K562 (cell line): Measurements from ENCODE around the gene MRO. TPM values are rescaled to one million over a fixed set of nuclear protein-coding genes. Genes with fewer than 3 reads are reported as not detected.

Experiments used
- ATAC-seq: fragments of 200-7000 bp; cut with Tn5 transposase; 3 replicates; pipeline ENCODE4 v1.9.1; 2020; ENCODE audit warnings: moderate library complexity
- BruUV-seq: library from RNA; stranded (reverse); fragments of 400-500 nt; replicated peaks from 2 replicates; lab custom pipeline; 2021; lab: Mats Ljungman, UMichigan
- CTCF ChIA-PET: fragments of 300-600 bp; formaldehyde crosslinking; extraction: SDS; loops from one replicate; lab custom pipeline; 2021; ENCODE audit warnings: low intra/inter-chr PET ratio; lab: Yijun Ruan, JAX
- POLR2A ChIA-PET: fragments of 300-600, 350-650 bp; sonication (Branson Sonifier 250); formaldehyde crosslinking; extraction: SDS; loops from one replicate; lab custom pipeline; 2021; ENCODE audit warnings: antibody characterized with exemption, inconsistent platforms; lab: Yijun Ruan, JAX
- DNase-seq, 4 experiments: peaks; one replicate each; pipeline versions ENCODE4 v3.0.0 to v3.0.0-alpha.2; 2011 to 2018; ENCODE audit warnings: low spot score in 3 of 4, mixed read lengths in 3 of 4; ENCODE audit errors: extremely low read depth in 1 of 4
- FAIRE-seq: peaks from 2 replicates; lab custom pipeline; 2011; peaks lifted over from hg19 to GRCh38; lab: Jason Lieb, UNC
- H2AFZ ChIP-seq: 2 replicates; pipeline ENCODE4 v1.6.0; 2011; ENCODE audit warnings: low read depth, low read length, control low read depth, inconsistent platforms
- H3K27ac ChIP-seq: fragments of 200-600 bp; 3 replicates; pipeline ENCODE4 v1.8.0; 2011; ENCODE audit warnings: low read depth, mild to moderate bottlenecking, control low read depth, inconsistent platforms, low read length, moderate library complexity, mixed read lengths; ENCODE audit errors: extremely low read depth
- H3K27me3 ChIP-seq, 2 experiments: fragments of 300-600 bp in 1 of 2; 2 replicates in 1 of 2; 3 replicates in 1 of 2; pipeline versions ENCODE4 v1.6.0 to v1.8.0; 2011; ENCODE audit warnings: inconsistent platforms in 2 of 2, low read length in 2 of 2, mild to moderate bottlenecking in 1 of 2, mixed read lengths in 1 of 2, moderate library complexity in 1 of 2; ENCODE audit not compliant: control insufficient read depth in 2 of 2, insufficient read depth in 2 of 2
- H3K36me3 ChIP-seq: fragments of 300-600 bp; 3 replicates; pipeline ENCODE4 v1.8.0; 2011; ENCODE audit warnings: mild to moderate bottlenecking, low read length, inconsistent platforms; ENCODE audit not compliant: control insufficient read depth, insufficient read depth
- H3K4me1 ChIP-seq, 2 experiments: fragments of 200-600 bp in 1 of 2; replicated peaks in 1 of 2; 2 replicates in 1 of 2; 3 replicates in 1 of 2; pipeline versions ENCODE4 v1.5.1 to v1.8.0; 2011; ENCODE audit warnings: inconsistent platforms in 2 of 2, low read length in 2 of 2, mild to moderate bottlenecking in 1 of 2, mixed read lengths in 1 of 2, moderate library complexity in 1 of 2; ENCODE audit not compliant: control insufficient read depth in 2 of 2, insufficient read depth in 2 of 2
- H3K4me2 ChIP-seq: 2 replicates; pipeline ENCODE4 v1.6.1; 2011; ENCODE audit warnings: low read length, control low read depth, inconsistent platforms, mixed read lengths; ENCODE audit not compliant: insufficient read depth
- H3K4me3 ChIP-seq: fragments of 200-600 bp; sonication (generic), shearing (Covaris generic); 2 replicates; pipeline ENCODE4 v1.5.1; 2016; ENCODE audit warnings: control low read depth, inconsistent platforms
- H3K79me2 ChIP-seq: fragments of 200-600 bp; 3 replicates; pipeline ENCODE4 v1.8.0; 2011; ENCODE audit warnings: low read length, inconsistent platforms; ENCODE audit not compliant: control insufficient read depth, insufficient read depth
- H3K9ac ChIP-seq, 2 experiments: 2 replicates each; pipeline versions ENCODE4 v1.6.0 to v1.6.1; 2011; ENCODE audit warnings: low read depth in 2 of 2, low read length in 2 of 2, control low read depth in 1 of 2, inconsistent platforms in 1 of 2, mild to moderate bottlenecking in 1 of 2, mixed read lengths in 1 of 2; ENCODE audit not compliant: insufficient read depth in 1 of 2
- H3K9me1 ChIP-seq: one replicate; pipeline ENCODE4 v1.6.0; 2011; ENCODE audit warnings: inconsistent platforms, mild to moderate bottlenecking, low read length, moderate library complexity; ENCODE audit not compliant: control insufficient read depth, insufficient read depth
- H3K9me3 ChIP-seq: replicated peaks from 2 replicates; pipeline ENCODE4 v1.5.1; 2011; ENCODE audit warnings: low read depth, low read length, inconsistent platforms; ENCODE audit not compliant: control insufficient read depth, insufficient read depth
- H4K20me1 ChIP-seq: replicated peaks from 2 replicates; pipeline ENCODE4 v1.6.1; 2011; ENCODE audit warnings: low read length, inconsistent platforms, mixed read lengths; ENCODE audit not compliant: control insufficient read depth, insufficient read depth
- ARHGAP35 ChIP-seq: fragments of 450-650 bp; IDR thresholded peaks from 2 replicates; pipeline ENCODE4 v1.6.1; 2018; ENCODE audit not compliant: partially characterized antibody
- ARID2 ChIP-seq: fragments of 450-650 bp; IDR thresholded peaks from 2 replicates; pipeline ENCODE4 v1.6.1; 2017; ENCODE audit warnings: antibody characterized with exemption, mild to moderate bottlenecking
- ARID3A ChIP-seq: IDR thresholded peaks from 2 replicates; pipeline ENCODE4 v1.6.1; 2012; ENCODE audit warnings: low read depth, low read length, improper control_type of control experiment, borderline replicate concordance
- NCOR1 ChIP-seq: fragments of 450-650 bp; IDR thresholded peaks from 2 replicates; pipeline ENCODE4 v1.6.1; 2016; ENCODE audit warnings: mild to moderate bottlenecking, moderate library complexity
- STAG1 ChIP-seq: sonication (generic); formaldehyde crosslinking; IDR thresholded peaks from 2 replicates; pipeline ENCODE4 v1.5.0; 2020; ENCODE audit warnings: missing genetic modification reagents, borderline replicate concordance
- YY1 ChIP-seq, 3 experiments: IDR thresholded peaks; 2 replicates each; pipeline ENCODE4 v1.6.1; 2011; ENCODE audit warnings: low read length in 2 of 3, mild to moderate bottlenecking in 2 of 3, moderate library complexity in 2 of 3, borderline replicate concordance in 1 of 3, control low read depth in 1 of 3, low read depth in 1 of 3; ENCODE audit not compliant: insufficient read depth in 3 of 3, insufficient replicate concordance in 2 of 3, control insufficient read depth in 1 of 3, insufficient read length in 1 of 3; ENCODE audit errors: extremely low read depth in 1 of 3
- WGBS: fragments of 100-300 bp; shearing (Covaris generic); methylation state at CpG from one replicate; pipeline ENCODE4 v1.1.6; 2016; ENCODE audit warnings: low coverage, mixed read lengths; ENCODE audit not compliant: insufficient coverage; ENCODE audit errors: missing lambda C conversion rate; 5-methylcytosine and 5-hydroxymethylcytosine counted together
- in situ Hi-C: fragments of 300-500 bp; cut with MboI; formaldehyde crosslinking; loops from 4 replicates; pipeline ENCODE4 v1.15.0; 2018; ENCODE audit warnings: inconsistent platforms, mixed read lengths
- intact Hi-C: fragments of 100-400 bp; cut with micrococcal nuclease; formaldehyde crosslinking; loops from 2 replicates; pipeline ENCODE4 v1.14.2; 2022
- polyA plus RNA-seq, 8 experiments: library from polyadenylated mRNA; depleted of rRNA in 4 of 8; stranded (reverse) in 5 of 8; unstranded in 3 of 8; fragments of >200 nt; fragmentation: Nextera tagmentation in 2 of 8; fragmentation: Illumina TruSeq in 1 of 8; extraction: Ambion mirVana in 2 of 8; extraction: Trizol in 1 of 8; gene quantifications; 2 replicates each; pipeline versions ENCODE4 v1.2.1 to v1.2.3, GENCODE V29; 2011 to 2014; ENCODE audit warnings: inconsistent platforms in 1 of 8, missing spikeins in 1 of 8
- total RNA-seq, 7 experiments: library from RNA; depleted of rRNA in 6 of 7; stranded (reverse); fragments of >200 nt in 6 of 7; fragmentation: Illumina TruSeq in 2 of 7; extraction: Trizol in 2 of 7; gene quantifications; 2 replicates each; pipeline versions ENCODE4 v1.2.1 to v1.2.3, GENCODE V29; 2011 to 2021; ENCODE audit warnings: low replicate concordance in 1 of 7

The MRO gene
- total and polyA plus RNA-seq, 9 of the 15 experiments (the other 6 are each of a cell fraction or from before 2014, with no cell fraction given): 0.06 TPM; not detected in 8

- Histone ChIP-seq H3K4me2 (no peak overlapping the region), H3K9ac (no peak overlapping the region), H3K27me3 (peaks cover 0 to 9% of the 10 kb centered on the region in 2 experiments; a peak in 1 of 5 replicates), H3K9me1 (no peaks in the 10 kb centered on the region), H3K79me2 (no peaks in the 10 kb centered on the region), H3K27ac (no peak overlapping the region), H2AFZ (no peak overlapping the region), H3K36me3 (no peaks in the 10 kb centered on the region), H3K9me3 (no peaks in the 10 kb centered on the region), H3K4me1 (no peaks in the 10 kb centered on the region), H4K20me1 (no peaks in the 10 kb centered on the region)
- intact Hi-C loops (no loop called here), in situ Hi-C loops (no loop called here)
- no peak for FAIRE-seq
- BruUV-seq: no TSS peak
- ATAC-seq: no peak
- WGBS: 4% methylated on average over 4 of the region's 5 CpGs
- CTCF ChIA-PET: no interaction called here
- no peak for DNase-seq
- TF ChIP-seq NCOR1 (no peak), ARID3A (no peak), STAG1 (CRISPR knock-in tag) (no peak), ARID2 (no peak), ARHGAP35 (no peak), YY1 (IDR thresholded peaks at IDR 0.05; ENCODE audit: borderline replicate concordance in 1 of 3, control insufficient read depth in 1 of 3, extremely low read depth in 1 of 3, insufficient read depth in 3 of 3, insufficient read length in 1 of 3, insufficient replicate concordance in 2 of 3, low read depth in 1 of 3, low read length in 2 of 3) (no peak)
- TF ChIP-seq, all 486 proteins: peak for 0
- POLR2A ChIA-PET: no interaction called here
- no peak overlapping the region for H3K4me3 ChIP-seq
Observed at GRCh38 chr18:50745945-50746344, 73.9 kb downstream of the MRO start.

Other genes with a start within 250 kb of the MRO start
- 42.1 and 46.1 TPM in 2 replicates for gene ME2, start 59.1 kb upstream of the MRO start, total RNA-seq (2014; rRNA removed)
- 36.2 and 40.9 TPM in 2 replicates for gene ME2, start 59.1 kb upstream of the MRO start, total RNA-seq (2014; rRNA removed; fragmentation: Illumina TruSeq; extraction: Trizol)
- 26.2 and 31.3 TPM in 2 replicates for gene ME2, start 59.1 kb upstream of the MRO start, total RNA-seq (2015; rRNA removed; fragmentation: Illumina TruSeq; extraction: Trizol)
- gene ME2, start 59.1 kb upstream of the MRO start, total RNA-seq (2021): 29.5 and 30.3 TPM in 2 replicates
- 42.3 and 54.4 TPM in 2 replicates for gene ME2, start 59.1 kb upstream of the MRO start, polyA plus RNA-seq (2011; rRNA removed)
- 44.3 and 54.0 TPM in 2 replicates for gene ME2, start 59.1 kb upstream of the MRO start, polyA plus RNA-seq (2014; fragmentation: Illumina TruSeq; extraction: Trizol)
- 10 to 100 TPM; 12.3 to 13.0 TPM for gene ME2, start 59.1 kb upstream of the MRO start, polyA plus RNA-seq (2014; fragmentation: Nextera tagmentation; extraction: Ambion mirVana)
- gene ME2, start 59.1 kb upstream of the MRO start, polyA plus RNA-seq (2014; rRNA removed): 39.5 and 40.7 TPM in 2 replicates
- gene ELAC1, start 148.0 kb upstream of the MRO start, total RNA-seq (2014; rRNA removed): 3.3 and 5.3 TPM in 2 replicates
- gene ELAC1, start 148.0 kb upstream of the MRO start, total RNA-seq (2014; rRNA removed; fragmentation: Illumina TruSeq; extraction: Trizol): 4.5 and 6.1 TPM in 2 replicates
- 4.9 and 5.4 TPM in 2 replicates for gene ELAC1, start 148.0 kb upstream of the MRO start, total RNA-seq (2015; rRNA removed; fragmentation: Illumina TruSeq; extraction: Trizol)
- 4.0 and 5.1 TPM in 2 replicates for gene ELAC1, start 148.0 kb upstream of the MRO start, total RNA-seq (2021)
- gene ELAC1, start 148.0 kb upstream of the MRO start, polyA plus RNA-seq (2011; rRNA removed): 4.3 and 5.0 TPM in 2 replicates
- 6.5 and 7.5 TPM in 2 replicates for gene ELAC1, start 148.0 kb upstream of the MRO start, polyA plus RNA-seq (2014; fragmentation: Illumina TruSeq; extraction: Trizol)
- 1 to 10 TPM; 3.7 to 4.6 TPM for gene ELAC1, start 148.0 kb upstream of the MRO start, polyA plus RNA-seq (2014; fragmentation: Nextera tagmentation; extraction: Ambion mirVana)
- 5.2 and 7.7 TPM in 2 replicates for gene ELAC1, start 148.0 kb upstream of the MRO start, polyA plus RNA-seq (2014; rRNA removed)
- 40.7 and 41.0 TPM in 2 replicates for gene SMAD4, start 210.2 kb upstream of the MRO start, total RNA-seq (2014; rRNA removed)
- gene SMAD4, start 210.2 kb upstream of the MRO start, total RNA-seq (2014; rRNA removed; fragmentation: Illumina TruSeq; extraction: Trizol): 51.6 and 55.5 TPM in 2 replicates
- gene SMAD4, start 210.2 kb upstream of the MRO start, total RNA-seq (2015; rRNA removed; fragmentation: Illumina TruSeq; extraction: Trizol): 31.1 and 32.8 TPM in 2 replicates
- 45.4 and 49.6 TPM in 2 replicates for gene SMAD4, start 210.2 kb upstream of the MRO start, total RNA-seq (2021)
- 55.0 and 69.3 TPM in 2 replicates for gene SMAD4, start 210.2 kb upstream of the MRO start, polyA plus RNA-seq (2011; rRNA removed)
- 34.6 and 39.4 TPM in 2 replicates for gene SMAD4, start 210.2 kb upstream of the MRO start, polyA plus RNA-seq (2014; fragmentation: Illumina TruSeq; extraction: Trizol)
- gene SMAD4, start 210.2 kb upstream of the MRO start, polyA plus RNA-seq (2014; fragmentation: Nextera tagmentation; extraction: Ambion mirVana): 1 to 10 TPM; 5.7 to 7.1 TPM
- gene SMAD4, start 210.2 kb upstream of the MRO start, polyA plus RNA-seq (2014; rRNA removed): 10.9 and 19.8 TPM in 2 replicates